IMR-90 (cell line): ENCODE measurements around the gene CES4A. TPM values are rescaled to one million over a fixed set of nuclear protein-coding genes. Genes with fewer than 3 reads are reported as not detected.

Source experiments
- ATAC-seq: fragments of 200-7000 bp; cut with Tn5 transposase; 2 replicates; pipeline ENCODE4 v1.9.1; 2020; ENCODE audit warnings: low read depth, mild to moderate bottlenecking, moderate library complexity
- BruUV-seq: library from RNA; stranded (reverse); fragments of 400-500 nt; replicated peaks from 2 replicates; lab custom pipeline; 2021; lab: Mats Ljungman, UMichigan
- CTCF ChIA-PET: fragments of 300-600 bp; formaldehyde crosslinking; extraction: SDS; loops from one replicate; lab custom pipeline; 2021; ENCODE audit warnings: antibody characterized with exemption; lab: Yijun Ruan, JAX
- POLR2A ChIA-PET: fragments of 300-600 bp; sonication (Branson Sonifier 250); formaldehyde crosslinking; loops from one replicate; lab custom pipeline; 2022; ENCODE audit warnings: antibody characterized with exemption; ENCODE audit not compliant: unreplicated experiment; lab: Charles Lee
- DNase-seq: peaks from one replicate; pipeline ENCODE4 v3.0.0; 2013
- H2AFZ ChIP-seq: replicated peaks from 2 replicates; pipeline ENCODE3; 2013; ENCODE audit warnings: low read length, mild to moderate bottlenecking; ENCODE audit not compliant: poor library complexity
- H2AK5ac ChIP-seq: 2 replicates; pipeline ENCODE4 v1.6.1; 2013; ENCODE audit warnings: low read depth, low read length, inconsistent platforms
- H2AK9ac ChIP-seq: replicated peaks from 2 replicates; pipeline ENCODE3; 2013; ENCODE audit warnings: mild to moderate bottlenecking, low read depth, low read length, moderate library complexity; ENCODE audit not compliant: poor library complexity
- H2BK120ac ChIP-seq: 2 replicates; pipeline ENCODE4 v1.6.1; 2013; ENCODE audit warnings: low read depth, low read length, inconsistent platforms
- H2BK15ac ChIP-seq: 3 replicates; pipeline ENCODE4 v1.6.1; 2013; ENCODE audit warnings: low read depth, low read length, inconsistent platforms
- H2BK20ac ChIP-seq: 2 replicates; pipeline ENCODE4 v1.6.1; 2013; ENCODE audit warnings: low read depth, mild to moderate bottlenecking, inconsistent platforms, low read length, moderate library complexity
- H2BK5ac ChIP-seq: 2 replicates; pipeline ENCODE4 v1.6.1; 2013; ENCODE audit warnings: mild to moderate bottlenecking, low read depth, low read length, inconsistent platforms; ENCODE audit not compliant: poor library complexity, severe bottlenecking
- H3K14ac ChIP-seq: replicated peaks from 2 replicates; pipeline ENCODE4 v1.6.1; 2013; ENCODE audit warnings: low read depth, low read length, inconsistent platforms
- H3K18ac ChIP-seq: 2 replicates; pipeline ENCODE4 v1.6.1; 2013; ENCODE audit warnings: low read depth, low read length, control low read depth
- H3K23ac ChIP-seq: 2 replicates; pipeline ENCODE4 v1.6.1; 2013; ENCODE audit warnings: low read depth, low read length, inconsistent platforms
- H3K27ac ChIP-seq: 2 replicates; pipeline ENCODE4 v1.5.1; 2013; ENCODE audit warnings: mild to moderate bottlenecking, control low read depth, low read length; ENCODE audit not compliant: insufficient read depth
- H3K27me3 ChIP-seq: 2 replicates; pipeline ENCODE4 v1.6.1; 2013; ENCODE audit warnings: low read length; ENCODE audit not compliant: control insufficient read depth, insufficient read depth
- H3K36me3 ChIP-seq: 2 replicates; pipeline ENCODE4 v1.6.1; 2013; ENCODE audit warnings: low read length, mixed read lengths; ENCODE audit not compliant: control insufficient read depth, insufficient read depth
- H3K4ac ChIP-seq: 2 replicates; pipeline ENCODE4 v1.6.1; 2013; ENCODE audit warnings: low read depth, low read length, inconsistent platforms
- H3K4me1 ChIP-seq: 2 replicates; pipeline ENCODE4 v1.6.1; 2013; ENCODE audit warnings: low read length, mixed read lengths; ENCODE audit not compliant: control insufficient read depth, insufficient read depth
- H3K4me2 ChIP-seq: 2 replicates; pipeline ENCODE4 v1.6.1; 2013; ENCODE audit warnings: low read depth, mild to moderate bottlenecking, control low read depth, low read length, moderate library complexity
- H3K4me3 ChIP-seq: 2 replicates; pipeline ENCODE4 v1.5.1; 2013; ENCODE audit warnings: low read depth, mild to moderate bottlenecking, control low read depth, low read length, moderate library complexity; ENCODE audit not compliant: insufficient read depth
- H3K56ac ChIP-seq: 2 replicates; pipeline ENCODE4 v1.6.1; 2013; ENCODE audit warnings: low read length, inconsistent platforms; ENCODE audit not compliant: insufficient read depth; ENCODE audit errors: extremely low read depth
- H3K79me1 ChIP-seq, 2 experiments: 2 replicates each; pipeline ENCODE4 v1.6.1; 2013; ENCODE audit warnings: low read length in 2 of 2, inconsistent platforms in 1 of 2, low read depth in 1 of 2
- H3K9ac ChIP-seq: 2 replicates; pipeline ENCODE4 v1.6.1; 2013; ENCODE audit warnings: low read depth, low read length, control low read depth
- H3K9me1 ChIP-seq: 2 replicates; pipeline ENCODE4 v1.6.1; 2013; ENCODE audit warnings: low read length, inconsistent platforms; ENCODE audit not compliant: insufficient read depth
- H3K9me3 ChIP-seq: 2 replicates; pipeline ENCODE4 v1.6.1; 2013; ENCODE audit warnings: low read length; ENCODE audit not compliant: control insufficient read depth, insufficient read depth
- H4K20me1 ChIP-seq: 2 replicates; pipeline ENCODE4 v1.6.1; 2013; ENCODE audit warnings: low read length, inconsistent platforms; ENCODE audit not compliant: insufficient read depth
- H4K5ac ChIP-seq: 2 replicates; pipeline ENCODE4 v1.6.1; 2013; ENCODE audit warnings: mild to moderate bottlenecking, low read depth, low read length, control low read depth
- H4K8ac ChIP-seq, 2 experiments: 2 replicates each; pipeline ENCODE4 v1.6.1; 2013; ENCODE audit warnings: low read depth in 2 of 2, low read length in 2 of 2, control low read depth in 1 of 2, inconsistent platforms in 1 of 2
- H4K91ac ChIP-seq: 2 replicates; pipeline ENCODE4 v1.6.1; 2013; ENCODE audit warnings: low read depth, low read length, inconsistent platforms; ENCODE audit not compliant: insufficient read depth
- CTCF ChIP-seq: conservative IDR thresholded peaks from 2 replicates; pipeline ENCODE4 v1.5.1; 2012; ENCODE audit warnings: mild to moderate bottlenecking, low read depth, low read length, improper control_type of control experiment
- FOS ChIP-seq: fragments of 150-350 bp; IDR thresholded peaks from 2 replicates; pipeline ENCODE4 v1.6.1; 2016; ENCODE audit warnings: low read depth, low read length
- MAFK ChIP-seq: IDR thresholded peaks from 2 replicates; pipeline ENCODE4 v1.6.1; 2012; ENCODE audit warnings: low read depth, low read length, improper control_type of control experiment
- MXI1 ChIP-seq: IDR thresholded peaks from 2 replicates; pipeline ENCODE4 v1.6.1; 2012; ENCODE audit warnings: low read depth, mild to moderate bottlenecking, low read length, moderate library complexity, borderline replicate concordance
- POLR2A ChIP-seq: IDR thresholded peaks from 2 replicates; pipeline ENCODE4 v1.6.1; 2012; ENCODE audit warnings: mild to moderate bottlenecking, low read depth, low read length
- RAD21 ChIP-seq: IDR thresholded peaks from 2 replicates; pipeline ENCODE4 v1.6.1; 2012; ENCODE audit warnings: low read length, improper control_type of control experiment
- RCOR1 ChIP-seq: IDR thresholded peaks from 2 replicates; pipeline ENCODE4 v1.6.1; 2012; ENCODE audit warnings: mild to moderate bottlenecking, low read length, improper control_type of control experiment; ENCODE audit not compliant: insufficient replicate concordance
- RFX5 ChIP-seq: IDR thresholded peaks from 2 replicates; pipeline ENCODE4 v1.8.0; 2012; ENCODE audit warnings: low read depth, mild to moderate bottlenecking, low read length, moderate library complexity
- SMC3 ChIP-seq: fragments of 150-350 bp; IDR thresholded peaks from 2 replicates; pipeline ENCODE4 v1.6.1; 2016; ENCODE audit warnings: low read depth, mild to moderate bottlenecking, antibody characterized with exemption, low read length, moderate library complexity
- WGBS, 2 experiments: methylation state at CpG; one replicate each; pipeline versions ENCODE4 v1.1.5 to v1.1.7; 2013; ENCODE audit warnings: missing lambda C conversion rate in 2 of 2; ENCODE audit not compliant: insufficient read length in 1 of 2; ENCODE audit errors: extremely low coverage in 2 of 2; 5-methylcytosine and 5-hydroxymethylcytosine counted together
- dilution Hi-C: fragments of 300-500 bp; cut with HindIII; formaldehyde crosslinking; loops from one replicate; pipeline ENCODE4 v1.14.3; 2018; ENCODE audit warnings: low sequenced_read_pairs; ENCODE audit not compliant: unreplicated experiment
- in situ Hi-C: fragments of 300-500 bp; cut with MboI; formaldehyde crosslinking; loops from 3 replicates; pipeline ENCODE4 v1.14.3; 2019; ENCODE audit warnings: low sequenced_read_pairs, inconsistent platforms, mixed read lengths
- intact Hi-C: fragments of 100-400 bp; cut with micrococcal nuclease; formaldehyde crosslinking; loops from 2 replicates; pipeline ENCODE4 v1.10.0; 2022
- polyA plus RNA-seq, 3 experiments: library from polyadenylated mRNA; depleted of rRNA; stranded (reverse); fragments of >200 nt; gene quantifications; 2 replicates each; pipeline ENCODE4 v1.2.3, GENCODE V29; 2012; ENCODE audit warnings: low replicate concordance in 1 of 3
- total RNA-seq: library from RNA; depleted of rRNA; stranded (reverse); fragments of >200 nt; gene quantifications from 2 replicates; pipeline ENCODE4 v1.2.3, GENCODE V29; 2012
- TF ChIP-seq, protein P1 (sequence below): fragments of 150-350 bp; IDR thresholded peaks from 2 replicates; pipeline ENCODE4 v1.6.1; 2017; ENCODE audit warnings: mild to moderate bottlenecking, antibody characterized with exemption, low read length, low read depth
- TF ChIP-seq, protein P2 (sequence below): fragments of 150-350 bp; IDR thresholded peaks from 2 replicates; pipeline ENCODE4 v1.6.1; 2016; ENCODE audit warnings: low read depth, mild to moderate bottlenecking, low read length, moderate library complexity, borderline replicate concordance

Gene CES4A
- total and polyA plus RNA-seq, 2 of the 4 experiments (the other 2 are of a cell fraction), result 0.72 to 4.7 TPM

GRCh38 chr16:66944054-66944441 lies 44.3 kb upstream of the CES4A start:
- dilution Hi-C loops, result no loop called here
- POLR2A ChIA-PET, result interaction anchor here (0.5 kb wide), 1 partner anchor 249 kb away, joined by 3 read pairs; no protein-coding TSS in a partner anchor

More at GRCh38 chr16:66944054-66944441, 44.3 kb upstream of the CES4A start:
- Histone ChIP-seq H3K9me1 (no peaks in the 10 kb centered on the region), H3K4me1 (peaks cover 6% of the 10 kb centered on the region), H3K4me2 (no peak overlapping the region), H3K79me1 (peaks cover 0 to 21% of the 10 kb centered on the region in 2 experiments; a peak in 3 of 4 replicates), H4K8ac (no peak overlapping the region), H3K4ac (no peak overlapping the region), H4K20me1 (no peaks in the 10 kb centered on the region; the same call in 1 of the 2 replicates), H3K36me3 (peaks cover 50% of the 10 kb centered on the region), H2BK20ac (no peak overlapping the region), H3K9me3 (no peaks in the 10 kb centered on the region), H2BK120ac (no peak overlapping the region), H2BK15ac (no peak overlapping the region), H3K18ac (no peak overlapping the region), H4K5ac (no peak overlapping the region), H2AK9ac (no peak overlapping the region), H2BK5ac (no peak overlapping the region), H3K4me3 (no peak overlapping the region), H2AK5ac (no peak overlapping the region), H3K9ac (no peak overlapping the region), H2AFZ (no peak overlapping the region), H3K27ac (no peak overlapping the region), H3K56ac (no peak overlapping the region), H3K27me3 (peaks cover 10% of the 10 kb centered on the region; the same call in 1 of the 2 replicates), H4K91ac (no peak overlapping the region), H3K14ac (no peak overlapping the region), H3K23ac (no peak overlapping the region)
- no peak for DNase-seq
- intact Hi-C loops, result no loop called here
- ATAC-seq, result no peak
- no TSS peak for BruUV-seq
- TF ChIP-seq POLR2A, result no peak
- TF ChIP-seq RCOR1, result no peak
- TF ChIP-seq MAFK, result no peak
- no peak for TF ChIP-seq RAD21
- TF ChIP-seq SMC3, result no peak
- no peak for TF ChIP-seq MXI1
- TF ChIP-seq, protein P1, sequence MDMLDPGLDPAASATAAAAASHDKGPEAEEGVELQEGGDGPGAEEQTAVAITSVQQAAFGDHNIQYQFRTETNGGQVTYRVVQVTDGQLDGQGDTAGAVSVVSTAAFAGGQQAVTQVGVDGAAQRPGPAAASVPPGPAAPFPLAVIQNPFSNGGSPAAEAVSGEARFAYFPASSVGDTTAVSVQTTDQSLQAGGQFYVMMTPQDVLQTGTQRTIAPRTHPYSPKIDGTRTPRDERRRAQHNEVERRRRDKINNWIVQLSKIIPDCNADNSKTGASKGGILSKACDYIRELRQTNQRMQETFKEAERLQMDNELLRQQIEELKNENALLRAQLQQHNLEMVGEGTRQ, result no peak
- TF ChIP-seq, protein P2, sequence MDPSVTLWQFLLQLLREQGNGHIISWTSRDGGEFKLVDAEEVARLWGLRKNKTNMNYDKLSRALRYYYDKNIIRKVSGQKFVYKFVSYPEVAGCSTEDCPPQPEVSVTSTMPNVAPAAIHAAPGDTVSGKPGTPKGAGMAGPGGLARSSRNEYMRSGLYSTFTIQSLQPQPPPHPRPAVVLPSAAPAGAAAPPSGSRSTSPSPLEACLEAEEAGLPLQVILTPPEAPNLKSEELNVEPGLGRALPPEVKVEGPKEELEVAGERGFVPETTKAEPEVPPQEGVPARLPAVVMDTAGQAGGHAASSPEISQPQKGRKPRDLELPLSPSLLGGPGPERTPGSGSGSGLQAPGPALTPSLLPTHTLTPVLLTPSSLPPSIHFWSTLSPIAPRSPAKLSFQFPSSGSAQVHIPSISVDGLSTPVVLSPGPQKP, result no peak
- TF ChIP-seq RFX5, result no peak
- no peak for TF ChIP-seq CTCF
- no peak for TF ChIP-seq FOS
- no CpG with 5 or more reads among the region's 5 CpGs for WGBS, 2 experiments
- CTCF ChIA-PET, result interaction anchor here (1.0 to 2.7 kb wide), 2 partner anchors 17 to 49 kb away, joined by 3 to 11 read pairs; partner anchors contain the start of gene CES3
- in situ Hi-C loops, result no loop called here
